Ovary (tissue), 3 donors: ENCODE measurements around the gene WDR36.

Experiments
- CTCF ChIP-seq, 3 donors: fragments of 450-650 bp in 2 of 3; fragments of 200-600 bp in 1 of 3; IDR thresholded peaks; one replicate each; pipeline versions ENCODE4 v1.5.1 to v1.8.0; 2016 to 2022; ENCODE audit warnings: antibody characterized with exemption in 3 of 3, mild to moderate bottlenecking in 1 of 3
- POLR2A ChIP-seq: fragments of 450-650 bp; IDR thresholded peaks from one replicate; pipeline ENCODE4 v1.6.1; 2017; ENCODE audit warnings: antibody characterized with exemption, mild to moderate bottlenecking, moderate library complexity
- donor health status: DM: no; HTN: no; CAD: no.

- TF ChIP-seq CTCF (IDR thresholded peaks at IDR 0.05) (no peak), POLR2A (no peak)
These were observed 77.1 kb downstream of the WDR36 start for GRCh38 chr5:111169269-111169668.
